ENCODE results near the gene VWA8.
A peak's percentile ranks its signal among the peaks of the same experiment; 100 is the strongest.
"Not testable (repeated sequence)": the region's sequence is repeated elsewhere in the genome, so short reads cannot be mapped to it uniquely, and the experiment has no call there.

VWA8 gene

DNA sequence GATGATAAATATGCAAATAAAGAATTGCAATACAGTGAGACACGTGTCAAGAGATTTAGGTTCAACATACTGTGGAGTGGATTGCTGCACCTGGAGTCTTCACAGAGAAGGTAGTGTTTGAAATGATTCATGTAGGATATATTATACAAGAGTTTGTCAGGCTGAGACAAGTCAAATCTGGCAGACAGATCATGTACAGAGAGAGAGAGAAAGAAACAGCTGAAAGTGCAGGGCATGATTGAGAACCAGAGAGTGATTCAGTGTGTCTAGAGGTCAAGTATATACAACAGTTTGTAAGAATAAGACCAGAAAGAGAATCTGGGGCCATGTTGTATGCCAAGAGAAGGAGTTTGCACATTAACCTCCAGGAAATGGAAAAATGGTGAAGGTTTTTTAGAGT lies 2.1 kb upstream of the VWA8 start:
- no peak for DNase-seq

DNA sequence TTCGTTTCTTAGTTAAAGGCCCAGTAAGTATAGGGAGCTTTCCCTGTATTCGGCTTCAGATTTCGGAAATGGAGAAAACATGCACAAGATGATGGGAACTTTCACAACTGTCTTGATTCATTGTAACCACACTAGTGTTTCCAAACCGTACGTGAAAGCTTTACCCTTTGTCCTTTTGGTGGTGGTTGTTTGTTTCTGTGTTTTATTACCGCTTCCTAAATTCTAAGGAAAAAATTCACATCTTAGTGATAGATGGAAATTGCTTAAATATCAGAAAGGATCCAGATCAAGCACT lies 504 bp upstream of the VWA8 start:
- no peak for DNase-seq

DNA sequence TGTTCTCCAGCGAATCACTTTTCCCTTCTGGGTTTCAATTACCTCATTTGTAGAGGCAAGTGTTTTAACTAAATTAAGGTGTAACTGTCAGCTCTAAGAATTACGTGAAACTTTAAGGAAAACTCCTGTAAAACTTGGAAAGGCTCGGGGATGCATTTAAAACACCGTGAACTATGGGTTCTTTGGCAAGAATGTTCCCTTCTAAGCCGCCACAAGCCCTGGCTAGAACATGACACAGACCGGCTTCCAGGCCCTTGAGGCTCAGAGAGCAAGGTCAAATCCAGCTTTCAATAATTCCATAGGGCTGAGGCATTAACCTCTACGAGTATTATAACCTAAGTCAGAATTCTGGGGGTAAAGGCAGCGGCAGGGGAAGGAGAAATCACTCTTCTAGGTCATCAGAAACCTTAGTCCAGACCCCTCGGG lies 685 bp downstream of the VWA8 start:
- DNase-seq = peak; percentile 63

DNA sequence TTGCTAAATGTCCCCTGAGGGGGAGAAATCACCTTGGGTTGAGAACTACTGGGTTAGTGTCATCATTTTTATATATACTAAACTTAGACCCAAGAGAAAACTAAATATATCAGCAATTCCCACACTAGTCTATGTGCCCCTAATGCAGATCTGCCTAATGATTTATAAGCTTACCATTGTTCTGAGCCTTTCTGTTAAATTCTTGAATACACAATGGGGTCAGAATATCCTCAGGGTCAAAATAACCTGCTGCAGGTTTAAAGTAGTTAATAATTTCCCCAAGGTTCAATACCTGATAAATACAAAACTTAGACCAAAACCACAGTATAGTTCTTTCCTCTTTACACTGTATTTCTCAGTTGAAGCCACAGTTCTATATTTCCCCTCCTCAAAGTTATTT lies 4.6 kb downstream of the VWA8 start:
- DNase-seq = no peak

GRCh38 chr13:41955605-41956004 lies 5.3 kb downstream of the VWA8 start:
- no peak for DNase-seq

DNA sequence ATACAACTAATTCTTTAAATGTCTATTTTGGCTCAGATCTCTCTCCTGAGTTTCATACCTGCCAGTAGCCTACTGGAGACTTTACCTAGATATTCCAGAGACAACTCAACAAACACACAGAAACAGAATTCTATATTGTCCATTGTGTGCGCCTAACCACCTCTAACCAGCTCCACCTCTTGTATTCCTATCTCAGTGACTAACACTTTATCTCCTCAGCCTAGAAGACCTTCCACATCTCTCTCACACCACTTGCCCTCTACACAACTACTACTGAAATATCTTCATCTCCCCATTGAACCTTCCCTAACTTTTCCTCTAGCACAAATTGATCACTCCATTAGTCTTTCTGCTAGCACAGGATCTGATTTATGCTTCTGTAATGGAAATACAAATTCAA lies 6.7 kb downstream of the VWA8 start:
- no peak for DNase-seq

GRCh38 chr13:41952749-41953148 lies 8.2 kb downstream of the VWA8 start:
- no peak for DNase-seq

- DNase-seq = not testable (repeated sequence)
These were observed 11.8 kb downstream of the VWA8 start for GRCh38 chr13:41949104-41949503.

GRCh38 chr13:41945926-41946325 lies 15.0 kb downstream of the VWA8 start:
- no peak for DNase-seq

- DNase-seq = no peak
These were observed 16.1 kb downstream of the VWA8 start for GRCh38 chr13:41944635-41945397.

DNA sequence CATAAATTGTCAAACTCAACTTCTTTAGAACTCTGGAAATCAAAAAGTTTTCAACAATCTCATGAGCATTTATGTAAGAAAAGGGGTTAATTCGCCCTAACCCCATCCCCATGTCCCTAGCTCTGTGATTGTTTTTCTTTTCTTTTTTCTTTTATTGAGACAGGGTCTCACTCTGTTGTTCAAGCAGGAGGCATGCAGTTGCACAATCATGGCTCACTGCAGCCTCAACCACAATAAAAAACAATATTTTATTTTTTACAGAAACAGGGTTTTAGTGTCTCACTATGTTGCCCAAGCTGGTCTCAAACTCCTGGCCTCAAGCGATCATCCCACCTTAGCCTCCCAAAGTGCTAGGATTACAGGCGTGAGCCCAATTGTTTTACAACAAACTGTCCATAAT lies 16.7 kb downstream of the VWA8 start:
- DNase-seq = no peak

- peak; percentile 77 for DNase-seq
These were observed 18.3 kb downstream of the VWA8 start for GRCh38 chr13:41942462-41943094.

DNA sequence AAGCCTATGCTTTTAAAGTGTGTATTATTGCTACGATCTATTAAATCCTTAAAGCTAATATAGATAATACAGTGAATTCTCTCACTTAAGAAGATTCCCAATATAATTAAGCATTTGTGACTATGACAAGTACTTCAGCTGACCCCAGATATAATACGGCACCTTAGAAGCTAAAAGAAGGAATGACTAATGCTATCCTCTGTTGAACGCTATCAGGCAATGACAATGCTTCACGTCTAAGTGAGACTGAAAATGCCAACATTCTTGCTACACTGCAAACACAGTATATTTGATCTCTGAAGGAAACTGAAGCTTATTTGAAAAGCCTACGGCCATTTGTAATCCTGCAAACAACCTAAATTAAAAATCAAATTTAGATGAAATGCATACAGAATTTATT lies 19.7 kb downstream of the VWA8 start:
- no peak for DNase-seq

GRCh38 chr13:41939398-41939797 lies 21.5 kb downstream of the VWA8 start:
- no peak for DNase-seq

- DNase-seq = no peak
These were observed 22.0 kb downstream of the VWA8 start for GRCh38 chr13:41938918-41939317.

- no peak for DNase-seq
These were observed 23.5 kb downstream of the VWA8 start for GRCh38 chr13:41937388-41937787.

DNA sequence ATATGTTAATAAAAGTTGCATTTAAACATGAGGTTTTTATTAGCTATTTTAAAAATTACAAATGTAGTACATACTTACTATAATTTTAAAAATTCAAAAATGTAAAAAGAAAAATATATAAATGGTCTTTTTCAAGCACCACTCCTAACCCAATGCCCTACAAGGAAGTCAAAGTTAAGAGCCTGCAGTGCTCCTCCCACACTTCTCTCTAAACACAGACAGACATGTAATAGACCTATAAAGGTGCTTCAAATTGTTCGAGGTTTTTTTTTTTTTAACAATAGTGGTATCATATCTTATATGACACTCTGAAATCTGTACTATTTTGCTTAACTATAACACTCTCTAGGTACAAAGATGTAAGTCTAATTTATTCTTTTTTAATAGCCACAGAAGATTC lies 25.4 kb downstream of the VWA8 start:
- no peak for DNase-seq

DNA sequence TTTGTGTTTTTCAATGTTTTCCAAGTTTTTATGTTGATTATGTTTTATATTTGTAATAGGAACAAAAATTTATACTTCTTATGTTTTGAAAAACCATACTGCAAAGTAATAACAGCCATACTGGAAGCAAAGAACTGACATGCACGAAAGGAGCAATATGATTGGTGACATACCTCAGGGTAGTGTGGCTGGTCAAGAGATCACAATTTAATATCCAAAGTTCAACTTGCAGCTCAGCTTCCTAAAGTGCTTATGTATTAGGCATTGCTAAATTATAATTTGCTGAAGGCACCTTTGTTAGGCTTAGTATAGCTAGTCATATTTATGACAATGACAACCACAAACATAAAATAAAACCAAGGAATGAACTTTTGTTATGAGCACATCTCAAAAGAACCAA lies 25.9 kb downstream of the VWA8 start:
- DNase-seq = no peak

GRCh38 chr13:41934120-41934519 lies 26.8 kb downstream of the VWA8 start:
- no peak for DNase-seq

GRCh38 chr13:41931337-41931736 lies 29.6 kb downstream of the VWA8 start:
- DNase-seq = no peak

- no peak for DNase-seq
These were observed 30.8 kb downstream of the VWA8 start for GRCh38 chr13:41930154-41930553.

GRCh38 chr13:41928323-41928722 lies 32.6 kb downstream of the VWA8 start:
- no peak for DNase-seq

- no peak for DNase-seq
These were observed 35.9 kb downstream of the VWA8 start for GRCh38 chr13:41925014-41925413.

DNA sequence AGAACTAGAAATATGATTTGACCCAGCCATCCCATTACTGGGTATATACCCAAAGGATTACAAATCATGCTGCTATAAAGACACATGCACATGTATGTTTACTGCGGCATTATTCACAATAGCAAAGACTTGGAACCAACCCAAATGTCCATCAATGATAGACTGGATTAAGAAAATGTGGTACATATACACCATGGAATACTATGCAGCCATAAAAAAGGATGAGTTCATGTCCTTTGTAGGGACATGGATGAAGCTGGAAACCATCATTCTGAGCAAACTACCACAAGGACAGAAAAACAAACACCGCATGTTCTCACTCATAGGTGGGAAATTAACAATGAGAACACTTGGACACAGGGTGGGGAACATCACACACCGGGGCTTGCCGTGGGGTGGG lies 38.0 kb downstream of the VWA8 start:
- DNase-seq = not testable (repeated sequence)
